Right renal cortex interstitium (tissue), 3 donors: ENCODE results near the gene IL1RAP. TPM values are rescaled to one million over a fixed set of nuclear protein-coding genes. Genes with fewer than 3 reads are reported as not detected.

Experiments used
- DNase-seq, 3 donors: peaks; one replicate each; pipeline ENCODE4 v3.0.0-alpha.2; 2013; ENCODE audit warnings: low read depth in 3 of 3, low spot score in 2 of 3
- polyA plus RNA-seq, 3 donors: library from polyadenylated mRNA; unstranded; fragments of 120-200 nt; gene quantifications; one replicate each; pipeline ENCODE4 v1.2.1, GENCODE V29; 2013; ENCODE audit not compliant: insufficient read length in 3 of 3

The IL1RAP gene
- polyA plus RNA-seq, 3 donors: 19.4 to 27.4 (median 19.5) TPM

DNA sequence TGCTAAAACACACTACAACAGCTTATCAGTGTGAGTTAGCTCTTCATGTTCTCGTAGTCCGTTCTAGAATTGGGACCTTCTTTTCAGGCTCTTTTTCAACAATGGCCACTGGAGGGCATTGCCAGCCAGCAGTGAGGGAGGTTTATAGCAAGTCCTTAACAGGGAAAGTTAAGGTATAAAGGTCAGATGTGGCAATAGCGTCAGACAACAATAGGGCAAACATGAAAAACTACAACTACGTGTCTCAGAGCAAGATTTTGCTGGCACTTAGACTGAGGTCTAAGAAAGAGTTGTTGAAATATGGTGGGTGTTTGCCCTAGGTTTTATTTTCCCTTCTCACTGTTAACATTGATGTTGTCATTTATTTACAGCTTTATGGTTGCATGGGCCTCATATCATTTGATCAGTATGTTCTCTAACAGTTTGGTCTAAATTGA, 187.2 kb downstream of the IL1RAP start:
- no peak for DNase-seq

DNA sequence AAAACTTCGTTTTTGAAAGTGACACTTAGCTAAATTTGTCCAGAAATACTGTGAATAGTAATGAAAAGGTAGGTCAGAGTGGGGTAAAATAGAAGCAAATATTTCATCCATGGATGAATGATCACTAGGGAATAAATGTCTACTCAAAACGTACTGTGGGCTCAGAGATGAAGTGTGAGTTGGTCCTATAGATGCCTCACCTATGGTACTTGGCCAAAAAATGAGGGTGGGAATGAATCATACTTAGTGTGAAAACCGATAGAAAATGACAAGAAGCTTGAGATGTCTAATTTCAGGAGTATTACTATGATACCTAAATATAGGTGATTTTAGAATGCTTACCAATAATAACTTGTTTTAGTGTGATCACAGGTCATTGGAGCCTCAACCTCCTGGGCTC, 192.7 kb downstream of the IL1RAP start:
- no peak for DNase-seq

Other genes with a start within 250 kb of the IL1RAP start
- gene CLDN1, start 191.6 kb upstream of the IL1RAP start, polyA plus RNA-seq: 10 to 100 TPM; 65.5 to 83.6 (median 80.9) TPM
- 10 to 100 TPM; 40.8 to 51.8 (median 49.3) TPM for gene CLDN16, start 125.9 kb upstream of the IL1RAP start, polyA plus RNA-seq
- gene TMEM207, start 64.2 kb upstream of the IL1RAP start, polyA plus RNA-seq: 10 to 100 TPM; 17.6 to 22.3 (median 21.4) TPM